Activated CD8-positive, alpha-beta memory T cell treated with anti-CD3 and anti-CD28 coated beads, Interleukin-2, amount 50 U/mL, for 24 hours (primary cell): Measurements from ENCODE around the gene VSTM2L.

Experiments used
- DNase-seq: peaks from one replicate; pipeline ENCODE4 v3.0.0-alpha.2; 2020; ENCODE audit errors: extremely low read depth

VSTM2L gene

GRCh38 chr20:37968841-37969401 lies 66.0 kb downstream of the VSTM2L start:
- DNase-seq = no peak

DNA sequence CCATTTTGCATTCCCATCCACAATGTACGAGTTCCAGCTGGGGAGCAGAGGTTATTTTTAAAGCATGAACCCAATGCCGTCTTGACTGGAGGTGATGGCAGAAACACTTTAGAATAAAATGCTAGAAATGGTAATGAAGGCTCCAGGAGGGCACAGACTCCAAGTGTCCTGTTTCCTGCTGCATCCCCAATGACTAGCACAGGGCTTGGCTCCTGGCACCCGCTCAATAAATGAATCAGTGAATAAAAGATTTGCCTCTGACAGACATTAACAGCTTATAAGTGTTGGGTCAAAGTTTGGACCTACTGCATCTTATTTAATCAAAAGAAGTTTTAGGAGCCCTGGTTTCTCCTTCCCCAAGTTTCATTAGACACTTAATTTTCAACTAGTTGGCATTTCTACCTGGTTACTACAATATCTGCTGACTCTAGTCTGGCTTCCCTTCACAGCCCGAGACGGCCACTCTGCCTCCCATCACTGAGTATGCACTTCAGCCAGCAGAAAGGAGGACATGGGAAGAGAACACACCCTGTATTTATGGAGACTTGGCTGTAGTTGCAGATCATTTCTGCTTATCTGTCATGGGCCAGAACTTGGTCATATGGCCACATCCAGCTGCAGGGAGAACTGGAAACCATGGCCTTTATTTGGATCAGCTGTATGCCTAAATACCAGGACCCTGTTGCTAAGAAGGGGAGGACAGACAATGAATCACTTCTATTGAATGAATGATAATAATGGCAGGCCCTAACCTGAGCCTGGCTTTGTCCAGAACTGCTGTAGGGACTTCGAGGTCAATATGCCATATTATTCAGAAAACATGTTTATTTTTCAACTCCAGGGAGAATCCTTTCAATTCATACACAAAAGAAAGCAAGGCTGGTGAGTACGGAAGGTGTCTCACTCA lies 67.3 kb downstream of the VSTM2L start:
- DNase-seq = no peak

DNA sequence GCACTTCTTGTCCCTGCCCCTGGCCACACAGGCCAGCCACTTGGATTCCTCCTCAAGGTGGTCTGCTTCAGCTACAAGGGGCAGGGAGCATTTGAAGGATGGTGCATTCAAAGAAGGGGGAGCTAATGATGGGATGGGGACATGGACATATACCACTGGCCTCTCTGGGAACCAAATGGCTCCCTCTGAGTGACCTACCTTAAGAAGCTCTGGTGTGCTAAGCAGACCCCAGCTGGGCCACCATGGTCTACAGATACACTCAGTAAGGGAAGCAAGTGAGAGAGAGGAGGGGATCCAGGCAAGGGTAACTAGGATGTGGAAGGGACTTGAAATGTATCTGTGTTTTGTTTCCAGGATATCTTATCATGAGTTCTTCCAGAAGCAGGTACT lies 67.9 kb downstream of the VSTM2L start:
- no peak for DNase-seq

DNA sequence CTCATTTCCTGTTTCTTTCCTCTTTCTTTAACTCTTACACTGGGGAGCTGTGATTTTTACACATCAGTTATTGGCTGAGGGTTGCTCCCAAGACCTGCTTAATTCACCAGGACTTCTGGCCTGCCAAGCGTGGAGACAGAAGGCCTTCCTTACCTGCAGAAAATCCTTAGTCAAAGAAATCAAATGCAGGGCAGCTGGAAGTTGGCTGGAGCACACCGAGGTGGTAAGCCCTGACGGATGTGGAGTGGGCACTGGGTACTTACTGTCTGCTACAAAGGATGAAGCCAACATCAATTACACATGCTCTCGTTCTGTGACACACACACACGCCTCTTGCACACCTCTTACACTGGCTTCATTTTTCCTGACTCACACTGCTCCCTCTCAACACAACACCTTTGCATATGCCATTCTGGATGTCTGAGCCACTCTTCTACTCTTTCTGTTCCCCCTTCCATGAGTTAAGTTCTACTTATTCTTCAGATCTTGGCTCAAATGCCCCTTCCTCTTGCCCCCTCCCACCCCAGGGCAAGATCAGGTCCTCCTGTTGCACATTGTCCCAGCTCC lies 68.7 kb downstream of the VSTM2L start:
- DNase-seq = no peak

- DNase-seq = no peak
These were observed 69.5 kb downstream of the VSTM2L start for GRCh38 chr20:37972256-37973058.

DNA sequence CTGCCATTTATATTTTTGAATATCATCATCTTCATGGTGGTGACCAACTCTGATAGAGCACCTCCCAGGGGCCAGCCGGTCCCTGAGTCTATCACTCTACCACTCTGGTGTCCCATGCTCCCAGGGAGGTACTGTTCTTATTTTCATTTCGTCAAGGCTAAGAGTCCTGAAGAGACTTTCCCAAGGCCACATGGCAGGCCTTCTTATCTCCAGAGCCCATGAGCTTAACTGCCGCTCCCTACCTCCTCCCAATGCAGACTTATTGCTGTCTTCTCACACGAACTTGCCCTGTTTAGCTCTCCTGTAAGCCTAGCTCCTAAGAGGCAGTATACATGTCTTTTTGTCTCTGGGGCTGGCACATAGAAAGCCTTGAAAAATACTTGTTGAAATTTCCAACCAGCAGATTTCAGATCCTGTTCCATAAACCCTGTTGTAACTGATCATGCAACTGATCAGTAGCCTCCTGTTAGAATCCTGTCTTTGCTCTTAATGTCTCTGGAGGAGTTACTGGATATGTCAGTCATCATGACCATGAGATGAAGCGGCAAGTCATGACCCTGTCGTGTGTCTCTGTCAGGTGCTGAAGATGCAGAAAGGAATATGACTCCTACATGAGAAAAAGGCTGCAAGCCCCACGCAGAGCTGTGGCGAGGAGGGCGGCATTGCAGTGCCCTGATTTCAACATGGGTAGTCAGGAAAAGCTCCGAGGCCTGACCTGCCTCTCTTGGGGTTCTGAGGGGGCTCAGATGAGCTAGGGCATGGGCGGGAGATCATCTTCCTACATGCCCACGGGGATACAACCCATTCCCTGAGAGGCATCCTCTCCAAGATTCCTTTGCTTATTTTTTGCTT lies 70.4 kb downstream of the VSTM2L start:
- no peak for DNase-seq

DNA sequence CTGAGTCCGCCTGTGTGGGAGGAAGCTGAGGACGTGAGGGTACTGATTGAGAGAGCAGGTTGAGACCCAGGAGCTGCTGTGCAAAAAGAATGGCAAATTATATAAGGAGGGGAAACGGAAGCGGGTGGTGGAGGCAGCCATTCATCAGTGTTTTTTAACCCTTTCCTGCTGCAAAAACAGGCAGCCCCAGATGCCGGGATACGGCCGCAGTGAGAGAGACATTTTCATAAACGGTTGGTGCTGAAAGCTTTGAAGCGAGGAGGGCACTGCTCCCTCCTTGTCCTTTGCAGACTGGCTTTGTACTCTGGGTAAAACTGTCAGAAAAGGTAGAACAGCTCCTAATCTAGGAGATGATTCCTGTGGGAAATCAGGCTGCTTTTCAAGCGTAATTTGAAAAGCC lies 74.0 kb downstream of the VSTM2L start:
- DNase-seq = no peak

- no peak for DNase-seq
These were observed 74.4 kb downstream of the VSTM2L start for GRCh38 chr20:37977338-37977737.

DNA sequence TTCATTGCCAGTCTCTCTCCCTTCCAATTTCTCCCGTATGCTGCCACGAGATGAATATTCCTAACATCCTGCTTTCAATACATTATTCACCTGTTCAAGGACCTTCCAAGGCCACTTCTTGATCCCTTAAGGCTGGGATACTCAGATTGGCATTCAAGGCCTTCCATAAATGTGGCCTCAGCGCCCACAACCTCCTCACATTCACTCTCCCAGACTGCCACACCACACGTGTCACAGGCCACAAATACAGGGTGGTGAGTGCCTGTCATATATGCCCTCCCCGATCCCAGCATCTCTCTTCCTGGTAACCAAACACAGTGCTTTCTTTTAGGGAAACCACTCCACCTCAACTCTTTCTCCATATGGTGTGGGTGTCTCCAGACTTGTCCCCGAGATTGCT lies 74.9 kb downstream of the VSTM2L start:
- DNase-seq = no peak

DNA sequence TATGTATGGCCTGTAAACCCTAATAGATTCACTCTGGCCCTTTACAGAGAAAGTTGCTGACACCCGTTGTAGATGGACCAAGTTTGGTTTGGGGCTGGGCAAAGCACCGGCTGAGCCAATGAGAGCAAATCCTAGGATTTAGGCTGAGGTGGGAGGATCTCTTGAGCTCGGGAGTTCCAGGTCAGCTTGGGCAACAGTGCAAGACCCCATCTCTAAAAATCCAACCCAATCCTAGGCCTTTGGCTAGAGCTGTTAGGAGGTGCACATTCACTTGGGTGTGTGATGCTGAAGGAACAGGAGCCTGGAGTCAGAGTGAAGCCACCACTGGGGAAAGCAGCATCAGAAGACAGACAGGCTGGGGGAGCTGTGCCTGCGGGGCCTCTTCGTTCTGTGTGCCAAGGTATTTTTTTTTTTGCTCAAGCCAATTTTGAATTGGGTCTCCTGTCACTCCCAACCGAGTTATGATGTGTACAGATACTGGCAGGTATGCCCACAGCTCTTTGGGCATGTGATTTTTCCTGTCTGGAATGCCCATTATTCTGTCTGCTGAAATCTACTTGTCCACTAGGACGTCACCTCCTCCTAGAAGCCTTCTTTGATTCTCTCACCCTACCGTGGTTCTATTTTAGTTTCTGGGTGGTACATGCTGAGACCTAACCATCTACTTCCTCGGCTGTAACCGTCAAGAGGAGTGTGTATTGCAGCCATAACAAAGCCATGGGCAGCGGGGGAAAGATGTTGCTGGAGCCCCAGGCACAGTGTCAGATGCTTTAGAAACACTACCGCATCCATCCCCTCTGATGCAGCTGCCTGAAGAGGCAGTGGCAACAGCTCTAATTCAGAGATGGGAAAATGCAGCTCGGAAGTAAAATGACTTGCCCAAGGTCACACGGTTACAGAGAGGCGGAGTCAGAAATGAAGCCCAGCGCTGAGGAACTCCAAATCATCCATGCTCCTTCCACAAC lies 76.4 kb downstream of the VSTM2L start:
- DNase-seq = no peak

GRCh38 chr20:37980383-37980782 lies 77.5 kb downstream of the VSTM2L start:
- DNase-seq = no peak

- no peak for DNase-seq
These were observed 77.9 kb downstream of the VSTM2L start for GRCh38 chr20:37980876-37981275.

GRCh38 chr20:37981568-37981967 lies 78.6 kb downstream of the VSTM2L start:
- no peak for DNase-seq

DNA sequence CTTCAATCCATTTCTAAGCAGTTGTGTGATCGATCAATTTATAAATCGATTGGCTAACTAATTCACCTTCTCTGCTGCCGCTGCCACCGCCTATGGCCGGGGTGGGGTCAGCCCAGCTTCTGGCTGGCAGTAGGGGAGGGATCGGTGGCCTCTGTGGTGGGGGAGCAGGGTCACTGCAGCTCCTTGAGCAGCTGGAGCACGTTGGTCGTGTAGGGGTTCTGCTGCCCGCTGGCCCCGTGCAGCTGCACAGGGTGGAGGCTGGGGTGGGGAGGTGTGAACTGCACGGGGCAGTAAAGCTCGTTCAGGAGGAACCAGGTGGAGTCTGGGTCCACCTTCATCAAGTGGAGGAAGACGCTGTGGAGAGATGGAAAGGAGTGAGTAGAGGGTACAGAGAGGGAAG lies 80.4 kb downstream of the VSTM2L start:
- DNase-seq = no peak

DNA sequence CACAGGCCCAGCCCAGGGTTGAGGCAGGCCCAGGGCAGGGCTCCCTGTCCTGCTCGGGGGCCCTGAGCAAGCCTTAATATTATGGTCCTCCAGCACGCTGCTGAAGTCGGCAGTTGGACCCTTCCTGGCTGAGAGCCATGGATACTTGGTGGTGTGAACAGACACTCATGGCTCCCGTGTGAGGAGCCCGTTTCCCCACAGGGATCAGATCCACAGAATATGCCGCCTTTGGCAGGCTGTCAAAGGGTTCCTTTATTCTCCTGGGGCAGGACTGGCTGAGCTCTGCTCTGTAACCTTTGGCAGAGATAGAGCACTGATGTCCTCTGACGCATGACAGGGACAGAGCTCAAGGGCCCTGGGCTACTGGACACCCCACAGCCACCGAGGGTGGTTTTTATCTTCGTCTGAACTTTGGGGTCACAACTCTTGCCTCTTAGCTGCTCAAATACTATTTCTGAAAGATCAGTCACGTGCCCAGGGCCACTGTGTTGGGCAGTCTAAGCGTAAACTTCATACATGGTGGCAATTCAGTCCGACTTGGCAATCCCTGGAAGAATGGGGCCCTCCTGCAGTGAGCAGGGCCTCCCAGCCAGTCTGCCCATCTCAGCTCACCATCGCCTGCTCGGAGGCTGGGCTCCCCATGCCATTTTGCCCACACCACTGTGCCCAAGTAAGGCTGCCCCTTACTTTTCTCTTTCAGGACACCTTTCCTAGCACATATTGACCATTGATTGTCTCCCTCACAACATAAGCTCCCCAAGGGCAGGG lies 81.3 kb downstream of the VSTM2L start:
- DNase-seq = no peak

- no peak for DNase-seq
These were observed 83.3 kb downstream of the VSTM2L start for GRCh38 chr20:37986044-37986858.

DNA sequence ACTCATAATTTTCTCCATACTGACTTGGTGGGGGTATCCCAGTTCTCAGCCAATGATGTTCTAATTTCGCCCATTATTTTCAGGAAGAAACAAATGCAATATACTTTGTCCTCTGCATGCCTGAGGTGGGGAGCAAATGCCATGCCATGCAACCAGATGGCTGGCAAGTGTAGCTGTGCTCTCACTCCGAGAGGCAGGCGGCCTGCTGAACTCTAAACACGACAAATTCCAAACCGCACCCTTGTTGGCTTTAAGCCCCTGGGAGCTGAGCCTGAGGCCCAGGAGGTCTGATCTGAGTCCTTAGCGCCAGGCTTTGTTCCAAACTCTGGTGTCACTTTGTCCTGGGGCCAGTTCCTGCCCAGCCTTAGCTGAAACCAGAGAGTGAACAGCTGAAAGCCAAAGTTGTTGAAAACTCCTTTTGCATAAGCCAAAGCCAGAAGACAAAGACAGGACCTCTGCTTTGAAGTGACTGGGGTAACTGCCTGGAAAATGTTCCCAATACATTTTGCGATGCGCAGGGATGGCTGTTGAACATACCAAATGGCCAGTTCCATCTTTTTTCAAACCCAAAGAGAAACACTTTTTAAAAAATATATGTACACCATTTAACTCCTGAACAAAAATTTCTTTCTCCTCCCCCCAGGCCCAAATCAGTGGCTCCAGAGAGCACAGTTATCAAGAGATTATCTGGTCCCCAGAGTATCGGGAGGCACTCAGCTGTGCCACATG lies 84.1 kb downstream of the VSTM2L start:
- DNase-seq = no peak
